HG03442 (cell line): ENCODE data around the gene MAGEF1.
A peak's percentile ranks its signal among the peaks of the same experiment; 100 is the strongest.

Experiments
- ATAC-seq: cut with Tn5 transposase; IDR thresholded peaks from one replicate; pipeline ENCODE4 v1.9.1; 2021; ENCODE audit warnings: mild to moderate bottlenecking, moderate library complexity; ENCODE audit not compliant: unreplicated experiment

The MAGEF1 gene

DNA sequence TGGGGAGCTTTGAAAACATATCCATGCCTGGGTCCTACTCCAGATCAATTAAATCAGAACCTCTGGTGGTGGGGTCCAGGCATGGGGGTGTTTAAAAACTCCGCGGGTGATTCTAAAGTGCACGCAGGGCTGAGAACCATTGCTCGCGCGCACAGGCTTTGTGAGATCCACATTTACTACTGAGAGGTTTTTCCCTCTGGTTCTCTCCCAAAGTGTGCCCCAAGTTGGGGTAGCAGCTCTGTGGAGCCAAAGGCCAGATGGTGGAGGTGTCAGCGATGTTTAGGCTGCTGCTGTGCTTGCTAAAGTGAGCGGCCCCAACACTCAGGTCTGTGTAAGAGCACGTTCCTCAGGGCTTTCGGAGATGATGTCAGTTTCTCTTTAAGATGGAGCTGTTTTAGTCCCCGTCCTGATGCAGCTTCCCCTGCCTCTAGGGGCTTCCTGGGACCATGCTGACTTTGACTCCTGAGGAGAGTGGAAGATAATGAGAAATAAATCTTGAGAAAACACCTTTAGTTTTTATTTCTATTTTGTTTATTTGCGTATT lies 13.4 kb upstream of the MAGEF1 start:
- ATAC-seq, result no peak

GRCh38 chr3:184724699-184725098 lies 12.8 kb upstream of the MAGEF1 start:
- ATAC-seq, result no peak

- no peak for ATAC-seq
These were observed 7.8 kb upstream of the MAGEF1 start for GRCh38 chr3:184719709-184720108.

DNA sequence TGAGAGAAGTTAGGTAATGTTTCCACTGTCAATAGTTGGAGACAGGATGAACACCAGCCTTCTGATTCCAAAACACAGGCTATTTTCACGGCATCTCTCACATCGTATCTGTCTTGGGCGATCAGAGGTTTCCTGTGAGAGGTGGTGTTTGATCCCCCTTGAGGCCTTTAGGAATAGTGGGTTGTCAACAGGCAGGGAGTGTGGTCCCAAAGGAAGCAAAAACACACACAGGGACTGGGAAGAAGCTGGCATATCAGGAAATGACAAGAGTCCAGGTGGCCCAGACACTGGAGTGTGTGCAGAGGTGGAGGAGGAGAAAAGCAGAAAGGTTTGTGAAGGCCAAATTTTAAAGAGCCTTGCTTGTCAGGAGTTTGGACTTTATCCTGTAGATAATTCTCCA lies 6.6 kb upstream of the MAGEF1 start:
- ATAC-seq, result no peak

DNA sequence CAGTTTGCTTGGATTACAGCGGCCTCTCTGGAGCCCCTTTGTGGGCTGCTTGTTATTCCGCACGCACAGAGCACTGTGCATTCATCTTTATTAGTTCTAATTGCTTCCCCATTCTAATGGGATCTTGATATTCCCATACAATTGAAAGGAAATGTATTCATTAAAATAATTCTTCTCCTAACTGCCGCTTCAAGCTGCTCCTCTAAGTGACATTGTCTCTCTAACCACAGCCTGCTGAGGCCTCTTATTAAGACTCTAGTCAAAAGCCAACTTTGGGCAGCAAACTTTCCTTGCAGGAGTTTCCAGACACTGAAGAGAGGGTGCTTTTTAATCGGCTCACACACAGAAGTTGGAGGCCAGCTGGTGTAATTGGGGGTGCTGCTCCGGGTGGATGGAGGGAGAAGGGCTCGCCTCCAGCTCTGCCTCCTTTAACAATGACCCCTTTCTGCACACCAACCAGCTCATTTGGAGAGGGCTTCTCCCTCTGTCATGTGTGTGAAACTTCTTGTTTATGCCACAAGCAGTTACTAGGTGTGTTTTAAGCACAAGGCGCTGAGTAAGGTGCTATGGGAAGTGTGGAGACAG lies 5.6 kb upstream of the MAGEF1 start:
- no peak for ATAC-seq

DNA sequence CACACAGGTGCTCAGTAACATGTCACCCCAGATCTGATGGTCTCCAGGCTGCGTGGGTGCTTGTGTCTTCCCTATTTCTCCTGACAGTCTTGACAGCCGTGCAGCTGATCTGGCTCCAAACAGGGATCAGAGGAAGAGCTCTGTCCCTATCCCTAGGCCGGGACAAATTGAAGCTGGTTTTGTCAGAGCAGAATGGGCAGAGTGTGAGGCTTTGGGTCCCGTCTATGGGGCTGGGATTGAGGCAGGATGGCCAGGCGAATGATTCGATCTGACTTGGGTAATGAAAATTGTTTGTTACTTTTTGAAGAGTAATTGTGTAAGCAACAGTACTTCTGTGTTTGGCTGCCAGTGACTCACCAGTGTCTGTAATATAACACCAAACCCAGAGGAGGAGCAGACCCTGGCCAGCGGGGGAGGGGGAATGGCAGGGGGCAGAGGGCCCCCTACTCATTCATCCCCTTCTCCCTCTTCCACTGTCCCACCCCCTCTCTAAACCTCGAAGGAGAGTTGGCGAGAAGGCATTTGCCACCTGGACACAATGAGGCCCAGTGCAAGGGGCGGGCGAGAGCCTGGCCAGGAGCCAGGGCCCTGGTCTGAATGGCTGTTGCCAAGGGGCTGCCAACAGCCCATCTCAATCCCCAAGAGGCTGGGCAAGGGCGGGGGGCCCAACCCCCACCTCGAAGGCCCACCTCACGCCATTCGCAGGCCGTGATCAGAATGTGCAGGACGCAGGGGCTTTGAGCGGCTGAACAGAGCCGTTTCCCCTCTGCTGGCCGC lies 4.9 kb upstream of the MAGEF1 start:
- ATAC-seq, result no peak

DNA sequence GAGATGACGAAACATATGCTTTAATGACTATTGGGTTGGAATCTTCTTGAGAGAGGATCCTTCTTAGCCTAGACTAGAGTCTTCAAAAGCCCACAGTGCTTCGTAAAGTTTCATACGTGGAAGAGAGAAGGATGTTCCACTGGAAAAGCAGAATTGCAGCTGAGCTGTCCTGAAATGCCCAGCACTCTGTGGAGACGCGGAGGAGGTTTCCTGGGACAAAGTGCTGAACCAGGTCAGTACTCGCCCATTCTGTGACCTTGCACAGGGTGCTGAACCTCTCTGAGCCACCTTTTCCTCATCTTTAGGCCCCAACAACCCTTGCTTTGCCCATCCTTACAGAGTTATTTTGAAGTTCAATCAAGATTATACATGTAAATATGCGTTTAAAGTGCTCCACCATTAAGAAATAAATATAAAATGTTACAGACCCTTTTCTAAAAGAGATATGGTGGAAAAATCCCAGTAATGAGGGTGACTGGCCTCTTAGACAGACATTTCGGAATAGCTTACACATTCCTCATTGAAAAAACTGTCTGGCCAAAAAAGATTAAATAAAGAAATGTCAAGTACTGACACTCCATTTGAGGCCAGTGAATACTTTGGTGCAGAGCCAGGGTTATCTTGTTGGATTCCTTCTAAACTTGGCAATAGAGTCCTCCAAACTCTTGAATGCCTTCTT lies 4.2 kb upstream of the MAGEF1 start:
- no peak for ATAC-seq

DNA sequence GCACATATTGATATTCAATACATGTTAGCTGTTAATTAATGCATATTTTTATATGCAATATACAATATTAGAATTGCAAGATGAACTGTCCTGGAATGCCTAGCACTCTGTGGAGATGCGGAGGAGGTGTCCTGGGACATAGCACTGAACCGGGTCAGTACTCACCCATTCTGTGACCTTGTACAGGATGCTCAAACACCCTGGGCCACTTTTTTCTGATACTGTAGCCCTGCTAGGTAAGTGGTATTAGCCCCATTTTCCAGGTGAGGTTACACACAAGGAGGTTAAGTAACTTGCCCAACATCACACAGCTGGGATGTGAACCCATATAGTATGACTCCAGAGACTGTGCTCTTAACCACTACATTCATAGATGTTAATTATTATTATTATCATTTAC lies 1.7 kb upstream of the MAGEF1 start:
- no peak for ATAC-seq

- ATAC-seq, result no peak
These were observed 1.1 kb upstream of the MAGEF1 start for GRCh38 chr3:184713040-184713355.

DNA sequence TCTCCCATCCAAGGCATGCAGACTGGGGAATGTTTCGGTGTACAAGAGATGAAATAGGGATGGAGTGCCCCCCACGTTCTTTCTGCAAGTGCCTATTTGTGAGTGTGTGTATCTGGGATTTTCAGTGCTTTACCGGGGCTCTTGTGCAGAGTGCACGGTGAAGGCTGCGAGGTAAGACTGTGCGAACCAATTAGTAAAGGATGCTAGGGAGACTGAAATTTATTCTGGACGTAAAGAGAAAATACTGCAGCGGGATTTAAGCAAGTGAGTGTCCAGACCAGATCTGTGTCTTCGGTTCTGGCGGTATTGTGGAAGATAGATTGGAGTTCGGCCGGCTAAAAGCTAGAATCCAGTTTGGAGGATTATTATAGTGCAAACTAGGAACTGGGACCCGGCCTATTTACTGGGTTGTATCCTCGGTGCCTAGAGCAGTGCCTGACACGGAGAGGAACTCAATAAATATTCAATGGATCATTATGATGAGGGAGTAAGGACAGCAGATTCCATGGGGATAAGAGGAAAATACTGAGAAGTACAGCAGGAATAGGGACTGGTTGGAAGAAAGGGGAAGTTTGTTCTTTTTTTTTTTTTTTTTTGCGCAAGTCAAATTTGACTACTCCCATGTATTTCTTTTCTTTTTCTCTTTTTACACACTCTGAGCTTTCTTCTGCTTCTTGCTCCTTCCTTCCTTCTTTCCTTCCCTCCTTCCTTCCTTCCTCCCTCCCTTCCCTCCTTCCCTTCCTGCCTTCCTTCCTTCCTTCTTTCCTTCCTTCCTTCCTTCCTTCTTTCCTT lies 580 bp upstream of the MAGEF1 start:
- peak; percentile 13 for ATAC-seq

GRCh38 chr3:184710870-184711492 lies 883 bp downstream of the MAGEF1 start:
- peak; percentile 54 for ATAC-seq

DNA sequence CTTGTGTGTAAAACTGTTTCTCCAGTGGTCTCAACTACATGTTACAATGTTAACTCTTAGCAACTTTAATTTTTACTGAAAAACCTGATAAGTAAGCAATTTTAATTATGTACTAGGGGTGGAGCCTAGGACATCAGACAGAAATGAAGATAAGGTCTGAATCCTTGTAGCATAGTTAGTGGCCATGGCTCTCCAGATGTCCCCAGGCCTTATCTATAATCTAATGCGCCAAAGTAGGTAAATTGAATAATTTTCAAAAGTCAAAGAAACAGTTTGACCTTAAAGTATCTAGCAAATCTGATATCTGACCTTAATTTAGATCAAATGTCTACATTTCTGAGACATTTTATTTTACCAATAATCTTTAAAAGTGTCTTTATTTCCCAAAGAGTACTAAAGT lies 8.2 kb downstream of the MAGEF1 start:
- no peak for ATAC-seq

- no peak for ATAC-seq
These were observed 11.1 kb downstream of the MAGEF1 start for GRCh38 chr3:184700759-184701158.

DNA sequence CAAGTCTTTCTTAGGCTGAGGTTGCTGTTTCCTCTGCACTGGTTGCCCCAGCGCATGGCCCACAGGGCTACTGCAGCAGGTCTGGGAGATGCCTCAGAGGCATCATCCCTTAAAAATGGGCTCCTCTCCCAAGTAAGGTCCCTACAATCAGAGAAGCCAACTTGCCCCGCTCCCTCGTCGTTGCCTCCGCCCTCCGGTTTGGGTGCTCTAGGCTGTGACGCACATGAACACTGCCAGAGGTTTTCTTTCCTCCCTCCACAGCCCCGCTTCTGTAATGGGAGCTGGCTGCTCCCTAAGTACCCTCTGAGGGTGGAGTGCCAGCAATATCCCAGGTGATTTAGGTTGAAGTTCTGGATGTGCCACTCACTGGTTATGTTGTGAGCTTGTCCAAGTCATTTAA lies 14.0 kb downstream of the MAGEF1 start:
- no peak for ATAC-seq

DNA sequence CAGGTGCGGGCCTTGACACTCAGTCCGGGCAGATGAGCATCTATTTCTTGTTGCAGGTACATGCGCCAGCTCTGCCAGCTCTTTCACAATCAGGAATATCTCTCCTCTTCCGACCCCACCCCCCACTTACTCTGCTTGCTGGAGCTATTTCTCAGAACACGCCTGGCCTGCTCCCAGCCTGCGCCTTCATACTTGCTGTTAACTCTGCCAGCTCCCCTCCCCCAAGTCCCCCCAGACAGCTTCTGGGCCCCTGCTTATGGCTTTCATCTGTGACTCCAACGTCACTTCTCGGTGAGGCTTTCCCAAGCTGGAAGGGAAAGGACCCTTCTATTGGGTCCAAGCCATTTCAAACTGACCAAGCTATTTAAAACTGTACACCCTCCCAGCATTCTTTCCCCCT lies 15.2 kb downstream of the MAGEF1 start:
- no peak for ATAC-seq

DNA sequence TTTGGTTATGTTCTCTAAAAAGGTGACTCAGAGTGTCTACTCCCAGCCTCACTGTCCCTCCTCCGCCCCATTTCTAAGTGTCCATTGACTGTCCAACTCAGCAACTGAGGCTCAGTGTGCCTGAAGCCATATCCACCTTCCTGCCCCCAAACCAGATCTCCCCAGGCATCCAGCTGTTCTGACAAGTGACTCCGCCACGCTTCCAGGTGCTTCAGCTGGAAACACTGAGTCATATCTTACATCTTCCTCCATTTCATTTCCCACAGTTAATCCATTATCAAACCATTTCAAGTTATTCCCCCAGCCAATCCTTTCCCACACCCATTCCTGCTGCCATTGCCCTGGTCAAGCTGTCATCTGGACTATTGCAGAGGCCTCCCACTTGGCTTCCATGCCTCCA lies 17.1 kb downstream of the MAGEF1 start:
- no peak for ATAC-seq

DNA sequence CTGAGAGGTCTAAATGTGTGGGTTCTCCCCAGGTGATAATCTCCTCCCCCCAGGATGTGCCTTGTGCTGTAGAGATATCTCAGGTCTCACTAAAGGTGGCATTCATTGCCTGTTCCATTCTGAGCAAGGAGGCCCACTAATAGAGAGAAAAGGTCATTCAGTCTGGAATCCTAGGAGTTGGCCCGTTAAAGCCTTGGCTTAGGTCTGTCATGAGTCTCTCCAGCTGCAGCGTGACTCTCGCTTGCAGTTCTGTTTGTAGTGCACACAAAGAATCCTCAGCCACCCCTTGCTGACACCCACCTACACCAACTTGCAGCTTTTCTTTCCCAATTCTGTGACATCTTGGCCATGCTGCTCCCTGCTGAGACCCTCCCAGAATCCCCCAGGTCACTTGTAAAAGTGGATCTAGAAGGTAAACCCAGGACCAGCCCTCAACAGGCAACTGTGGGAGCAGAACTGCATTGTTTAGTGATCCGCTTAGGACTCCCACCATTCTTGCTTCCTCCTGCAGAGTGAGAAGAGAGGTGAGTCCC lies 17.7 kb downstream of the MAGEF1 start:
- ATAC-seq, result no peak

DNA sequence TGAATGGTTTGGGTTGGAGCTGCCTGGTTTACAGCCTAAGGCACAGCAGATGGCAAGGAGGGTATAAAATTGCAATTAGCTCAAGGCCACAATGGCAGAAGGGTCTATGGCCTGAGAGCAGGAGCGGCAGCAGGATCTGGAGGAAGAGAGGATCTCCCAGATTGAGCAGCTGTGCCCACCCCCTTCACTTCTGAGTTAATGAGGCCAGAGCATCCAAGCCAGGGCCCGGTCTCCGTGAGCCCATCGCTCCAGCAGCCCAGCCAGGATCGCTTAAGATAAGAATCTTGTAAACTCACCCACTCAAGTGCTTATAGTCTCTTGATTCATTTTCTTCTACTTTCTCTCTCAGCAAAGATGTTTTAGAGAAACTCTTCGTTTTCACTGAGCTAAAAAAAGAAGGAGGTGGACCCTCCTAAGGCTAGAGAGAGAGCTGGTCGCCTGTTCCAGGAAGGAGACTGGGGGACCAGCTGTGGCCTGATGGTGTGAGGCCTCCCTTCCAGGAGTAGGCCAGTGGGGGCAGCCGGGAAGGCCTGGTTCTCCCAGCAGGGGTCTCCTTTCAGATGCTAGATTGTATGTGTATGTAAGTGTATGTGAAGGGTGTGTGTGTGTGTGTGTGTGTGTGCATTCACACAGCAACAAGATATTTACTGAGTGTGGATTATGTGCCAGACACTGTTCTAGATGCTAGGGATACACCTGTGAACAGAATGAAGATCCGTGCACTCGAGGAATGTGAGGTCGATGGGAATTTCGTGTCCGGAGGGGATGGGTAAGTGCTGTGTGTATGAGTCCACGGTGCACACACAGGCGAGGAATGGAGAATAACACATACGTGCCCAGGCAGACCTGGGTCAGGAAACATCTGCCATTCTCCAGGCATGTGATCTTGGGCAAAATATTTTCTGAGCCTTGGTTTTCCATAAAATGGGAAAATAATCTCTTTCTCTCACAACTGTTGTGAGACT lies 18.6 kb downstream of the MAGEF1 start:
- no peak for ATAC-seq

- ATAC-seq, result no peak
These were observed 20.2 kb downstream of the MAGEF1 start for GRCh38 chr3:184691397-184692231.
